Heart left ventricle (tissue), 13 donors: Measurements from ENCODE around the gene P2RX3.

Experiments
- POLR2A ChIP-seq, 2 donors: fragments of 450-650 bp; IDR thresholded peaks; one replicate each; pipeline ENCODE4 v1.6.1; 2017; ENCODE audit warnings: antibody characterized with exemption in 2 of 2, mild to moderate bottlenecking in 2 of 2, moderate library complexity in 2 of 2
- TF ChIP-seq, protein P1 (sequence below), 12 donors: fragments of 200-600 bp; sonication (generic) in 4 of 12; IDR thresholded peaks; one replicate each; pipeline versions ENCODE4 v1.5.0 to v1.8.0; 2018 to 2022; ENCODE audit warnings: antibody characterized with exemption in 12 of 12, mild to moderate bottlenecking in 5 of 12
- donor health status: ischemic (EF 13 %, LVEDD 7.1; RV severe dilation, severe dysfunction).
- donor health status: DM: no; HTN: yes; CAD: no.
- donor health status: DM: no; HTN: no; CAD: no.
- donor health status: ischemic (EF 25% LVEDD 6.9; RV normal size, moderate dysfunction).
- donor health status: ischemic (EF 25% LVEDD 5.7; RV mildly dilated, moderate dysfunction).
- donor health status: ischemic (EF 35%, LVEDD 5.7; RV mildly dilated, moderate dysfunction).
- donor health status: nonischemic (EF 11% LVEDD 7.7; RV severe dilation, severe dysfunction).
- donor health status: DM: yes; HTN: yes; CAD: no.
- donor health status: PGD.
- donor health status: ischemic (EF 29% LVEDD 5.4; RV normal size, mild dysfunction).
- donor health status: nonischemic (EF 23%, LVEDD 6.1; RV moderate dilation, normal function).

DNA sequence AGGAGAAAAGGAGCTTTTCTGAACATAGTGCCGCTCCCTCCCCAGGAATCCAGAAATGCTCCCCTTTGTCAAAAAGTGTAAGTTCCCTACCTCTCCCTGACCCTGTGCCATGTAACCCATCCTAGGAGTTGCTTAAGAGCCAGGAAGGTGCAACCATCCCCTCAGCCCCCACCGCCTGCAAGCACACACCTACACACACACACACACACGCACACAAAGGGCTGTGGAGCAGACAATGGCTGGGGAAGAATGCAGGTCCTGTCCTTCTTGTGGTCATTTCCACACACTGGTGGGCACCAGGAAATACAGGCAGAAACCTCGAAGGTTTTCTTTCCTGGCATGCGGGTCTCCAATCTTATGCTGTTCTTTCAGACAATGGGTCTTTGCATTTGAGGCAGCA, 1.2 kb downstream of the P2RX3 start:
- no peak for TF ChIP-seq POLR2A (IDR thresholded peaks at IDR 0.05)
- TF ChIP-seq, protein P1, sequence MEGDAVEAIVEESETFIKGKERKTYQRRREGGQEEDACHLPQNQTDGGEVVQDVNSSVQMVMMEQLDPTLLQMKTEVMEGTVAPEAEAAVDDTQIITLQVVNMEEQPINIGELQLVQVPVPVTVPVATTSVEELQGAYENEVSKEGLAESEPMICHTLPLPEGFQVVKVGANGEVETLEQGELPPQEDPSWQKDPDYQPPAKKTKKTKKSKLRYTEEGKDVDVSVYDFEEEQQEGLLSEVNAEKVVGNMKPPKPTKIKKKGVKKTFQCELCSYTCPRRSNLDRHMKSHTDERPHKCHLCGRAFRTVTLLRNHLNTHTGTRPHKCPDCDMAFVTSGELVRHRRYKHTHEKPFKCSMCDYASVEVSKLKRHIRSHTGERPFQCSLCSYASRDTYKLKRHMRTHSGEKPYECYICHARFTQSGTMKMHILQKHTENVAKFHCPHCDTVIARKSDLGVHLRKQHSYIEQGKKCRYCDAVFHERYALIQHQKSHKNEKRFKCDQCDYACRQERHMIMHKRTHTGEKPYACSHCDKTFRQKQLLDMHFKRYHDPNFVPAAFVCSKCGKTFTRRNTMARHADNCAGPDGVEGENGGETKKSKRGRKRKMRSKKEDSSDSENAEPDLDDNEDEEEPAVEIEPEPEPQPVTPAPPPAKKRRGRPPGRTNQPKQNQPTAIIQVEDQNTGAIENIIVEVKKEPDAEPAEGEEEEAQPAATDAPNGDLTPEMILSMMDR (IDR thresholded peaks at IDR 0.05), result no peak
